Fibroblast of peridontal ligament (primary cell): ENCODE measurements around the gene CACNA1D.

Experiments used
- DNase-seq: peaks from one replicate; pipeline ENCODE4 v3.0.0-alpha.2; 2010; ENCODE audit errors: extremely low read depth

Gene CACNA1D

DNA sequence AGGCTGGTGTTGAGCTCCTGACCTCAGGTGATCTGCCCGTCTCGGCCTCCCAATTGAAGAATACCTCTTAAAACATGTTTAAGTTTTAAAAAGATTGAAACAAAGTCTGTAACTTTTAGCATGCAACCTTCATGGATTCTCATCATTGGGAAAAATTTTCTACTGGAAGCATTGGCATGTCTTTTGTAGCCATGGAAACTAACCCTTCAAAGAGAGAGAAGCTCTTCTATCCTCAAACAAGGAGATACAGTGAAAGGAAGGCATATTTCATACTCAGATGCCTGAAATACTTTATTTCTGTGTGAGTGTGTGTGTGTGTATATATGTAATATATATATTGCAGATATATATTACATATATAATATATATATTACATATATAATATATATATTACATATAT, 196.9 kb downstream of the CACNA1D start:
- DNase-seq = no peak

DNA sequence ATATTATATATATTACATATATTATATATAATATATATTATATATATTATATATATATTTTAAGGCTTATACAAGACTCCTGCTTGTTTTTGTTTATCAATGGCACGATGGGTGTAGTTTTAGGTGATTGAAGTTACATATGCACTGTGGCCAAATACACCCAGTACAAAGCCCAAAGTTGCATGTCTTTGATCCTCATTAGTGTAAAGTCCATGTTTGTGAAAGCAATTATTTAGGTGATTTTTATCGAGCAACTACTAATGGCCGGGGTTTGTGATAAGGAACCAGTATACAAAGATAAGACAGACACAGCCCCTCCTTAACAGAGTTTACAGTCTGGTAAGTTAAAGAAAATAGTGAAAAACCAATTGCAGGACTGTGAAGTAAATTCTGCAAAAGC, 197.5 kb downstream of the CACNA1D start:
- no peak for DNase-seq

DNA sequence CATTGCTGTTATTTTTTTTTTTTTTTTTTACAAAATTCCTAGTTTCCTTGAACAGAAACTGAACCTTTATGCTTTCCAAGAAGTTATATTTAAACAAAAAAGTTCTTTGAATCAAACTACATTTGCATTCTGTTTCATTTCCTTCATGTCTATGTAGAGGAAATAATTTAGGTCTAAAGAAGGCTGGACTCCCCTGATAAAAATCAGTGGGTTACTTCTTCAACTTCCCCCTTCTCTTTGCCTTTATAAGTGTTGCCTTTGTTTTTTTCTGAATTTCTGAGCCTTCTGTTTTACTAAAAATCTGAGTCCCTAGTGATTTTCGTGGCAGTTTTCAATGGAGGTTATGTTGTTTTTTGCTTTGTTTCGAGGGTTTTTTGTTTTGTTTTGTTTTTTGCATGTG, 199.0 kb downstream of the CACNA1D start:
- no peak for DNase-seq

DNA sequence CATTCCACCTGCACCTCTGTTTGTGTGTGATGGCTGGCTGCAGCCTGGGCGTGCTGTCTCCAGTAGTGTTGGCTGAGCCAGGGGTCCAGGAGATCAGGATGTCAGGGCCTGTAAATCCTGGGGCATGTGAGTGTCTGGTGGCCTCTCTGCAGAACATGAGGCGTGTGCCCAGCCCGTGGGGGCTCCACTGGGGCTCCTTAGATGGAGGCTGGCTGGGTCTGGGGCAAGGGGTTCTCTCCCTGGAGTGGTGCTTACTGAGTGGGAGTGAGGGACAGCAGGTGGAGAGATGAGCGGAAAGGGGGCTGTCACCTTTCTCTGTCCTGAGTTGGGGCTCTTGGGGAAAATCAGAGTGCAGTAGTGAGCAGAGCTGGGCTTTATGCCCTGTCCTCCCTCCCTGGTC, 199.6 kb downstream of the CACNA1D start:
- DNase-seq = no peak

DNA sequence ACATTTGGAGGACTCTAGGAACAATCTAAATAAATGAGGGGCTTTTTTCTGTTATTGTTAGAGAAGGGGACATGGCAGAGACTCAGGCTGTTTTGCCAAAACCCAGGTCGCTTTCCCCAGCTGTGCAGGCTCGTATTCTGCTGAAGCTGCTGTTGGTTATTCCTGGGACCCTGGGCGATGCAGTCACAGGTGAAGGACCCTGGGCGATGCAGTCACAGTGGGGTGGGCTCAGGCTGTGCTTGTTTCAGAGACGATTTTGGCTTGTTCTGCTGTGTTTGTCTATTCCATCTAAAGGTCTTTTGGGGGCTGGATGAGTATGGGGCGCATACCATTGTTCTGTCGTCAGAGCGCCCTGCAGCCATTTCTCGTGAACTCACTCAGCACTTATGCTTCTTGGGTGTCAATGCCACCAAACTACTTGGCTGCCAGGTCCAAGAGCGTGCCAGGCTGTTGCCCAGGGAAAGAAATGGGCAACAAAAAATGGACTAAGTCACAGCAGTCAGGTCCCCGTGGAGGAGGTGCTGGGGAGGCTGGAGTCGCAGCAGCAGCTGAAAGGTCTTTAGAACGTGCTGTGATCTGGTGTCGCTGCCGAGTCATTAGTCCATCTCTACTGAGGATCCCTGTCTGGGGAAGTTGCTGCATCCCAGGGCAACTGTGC, 200.4 kb downstream of the CACNA1D start:
- no peak for DNase-seq

DNA sequence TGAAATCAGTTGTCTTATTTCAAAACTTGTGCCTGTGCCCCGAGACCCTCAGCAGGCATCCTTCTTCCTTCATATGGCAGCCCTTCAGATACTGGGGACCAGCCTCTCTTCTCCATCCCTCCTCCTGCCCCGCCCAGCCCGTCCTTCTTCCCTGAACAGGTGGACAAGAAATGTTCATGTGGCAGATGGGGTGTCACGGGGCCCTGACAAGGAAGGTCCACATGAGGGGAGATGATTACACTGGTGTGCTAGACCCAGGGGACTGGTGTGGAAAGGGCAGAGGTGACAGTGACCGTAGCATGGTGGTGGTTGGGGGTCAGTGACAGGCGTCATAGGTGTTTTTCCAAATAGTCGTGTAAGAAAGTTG, 200.9 kb downstream of the CACNA1D start:
- DNase-seq = no peak

DNA sequence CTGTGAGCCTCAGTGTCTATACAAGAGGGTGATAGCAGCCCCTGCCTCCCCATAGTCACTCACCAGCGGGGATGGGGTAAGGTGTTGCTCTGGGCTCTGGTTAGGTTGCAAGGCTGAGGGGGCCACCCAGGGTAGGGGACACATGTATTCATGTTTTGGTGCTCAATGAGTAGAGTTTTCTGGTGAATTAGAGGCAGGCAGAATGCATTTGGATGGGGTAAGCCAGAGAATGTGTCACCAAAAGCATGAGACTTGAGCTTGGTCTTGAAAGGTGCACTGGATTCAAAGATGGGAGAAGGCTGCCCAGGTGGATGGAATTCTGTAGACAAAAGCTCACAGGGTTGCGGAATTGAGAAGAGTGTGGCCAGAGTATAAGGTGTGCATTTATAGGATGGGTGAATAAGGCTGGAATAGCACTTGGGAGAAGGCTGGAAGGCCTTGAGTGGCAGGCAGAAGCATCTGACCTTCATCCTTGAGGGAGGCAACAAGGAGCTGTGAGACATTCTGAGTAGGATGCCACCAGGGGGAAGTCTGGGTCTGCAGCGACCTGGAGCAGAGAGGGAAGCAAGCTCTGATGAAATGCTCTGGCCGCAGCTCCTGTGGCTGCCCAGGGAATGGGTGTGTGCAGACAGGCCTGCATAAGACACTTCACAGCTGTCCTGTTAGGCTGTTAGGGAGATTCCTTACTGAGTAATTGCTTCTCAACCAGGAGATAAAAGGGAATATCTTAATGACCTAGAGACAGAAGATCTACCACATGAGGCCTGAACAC, 202.2 kb downstream of the CACNA1D start:
- DNase-seq = peak; percentile 11

DNA sequence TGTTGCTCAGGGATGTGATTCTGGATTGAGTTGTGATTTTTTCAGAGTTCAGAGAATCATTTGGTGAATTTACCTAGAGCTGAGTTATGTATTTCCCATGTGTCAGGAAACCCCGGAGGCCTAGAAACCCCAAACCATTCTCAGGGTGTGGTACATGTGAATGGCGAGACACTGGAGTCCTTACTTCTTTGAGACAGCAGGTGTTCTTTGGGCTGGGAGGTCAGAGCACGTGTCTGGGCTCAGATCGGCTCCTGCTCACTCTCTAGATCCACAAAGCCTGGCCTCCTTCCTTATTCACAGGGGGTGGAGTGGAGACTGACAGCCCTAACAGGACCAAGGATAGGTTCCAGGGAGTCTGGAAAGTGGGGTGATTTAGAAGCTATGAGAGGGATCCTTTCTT, 206.0 kb downstream of the CACNA1D start:
- DNase-seq = no peak

DNA sequence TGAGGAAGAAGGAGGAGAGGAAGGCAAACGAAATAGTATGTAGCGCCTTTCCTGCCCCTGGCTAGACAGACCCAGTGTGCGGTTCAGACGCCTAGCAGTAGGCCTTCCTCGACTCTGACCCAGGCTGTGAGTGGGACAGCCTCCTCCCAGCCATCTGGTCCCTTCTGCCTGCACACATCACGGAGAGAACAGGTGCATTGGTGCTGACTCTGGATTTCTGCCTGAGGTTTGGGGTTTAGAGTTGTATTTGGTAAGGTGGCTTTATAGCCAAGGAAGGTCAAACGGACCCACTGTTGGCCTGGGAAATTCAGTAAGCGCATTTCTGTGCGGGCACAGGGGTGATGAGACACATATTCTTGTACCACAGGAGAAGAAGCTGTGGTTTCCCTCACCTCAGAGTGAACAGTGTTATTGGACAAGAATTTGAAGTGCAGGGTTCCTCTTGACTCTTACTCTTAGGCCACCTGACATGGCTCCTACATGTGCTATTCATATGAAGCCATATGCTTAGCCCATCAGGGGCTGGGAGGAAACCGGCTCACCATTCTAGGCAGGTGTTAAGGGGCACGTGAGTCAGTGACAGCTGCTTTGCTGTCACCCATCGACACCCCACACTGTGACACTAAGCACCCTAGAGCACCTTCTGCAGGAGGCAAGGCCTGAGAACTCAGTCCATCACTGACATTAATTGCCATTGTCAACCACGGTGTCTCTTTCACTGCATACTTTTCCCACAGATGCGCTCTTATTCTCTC, 208.5 kb downstream of the CACNA1D start:
- no peak for DNase-seq

DNA sequence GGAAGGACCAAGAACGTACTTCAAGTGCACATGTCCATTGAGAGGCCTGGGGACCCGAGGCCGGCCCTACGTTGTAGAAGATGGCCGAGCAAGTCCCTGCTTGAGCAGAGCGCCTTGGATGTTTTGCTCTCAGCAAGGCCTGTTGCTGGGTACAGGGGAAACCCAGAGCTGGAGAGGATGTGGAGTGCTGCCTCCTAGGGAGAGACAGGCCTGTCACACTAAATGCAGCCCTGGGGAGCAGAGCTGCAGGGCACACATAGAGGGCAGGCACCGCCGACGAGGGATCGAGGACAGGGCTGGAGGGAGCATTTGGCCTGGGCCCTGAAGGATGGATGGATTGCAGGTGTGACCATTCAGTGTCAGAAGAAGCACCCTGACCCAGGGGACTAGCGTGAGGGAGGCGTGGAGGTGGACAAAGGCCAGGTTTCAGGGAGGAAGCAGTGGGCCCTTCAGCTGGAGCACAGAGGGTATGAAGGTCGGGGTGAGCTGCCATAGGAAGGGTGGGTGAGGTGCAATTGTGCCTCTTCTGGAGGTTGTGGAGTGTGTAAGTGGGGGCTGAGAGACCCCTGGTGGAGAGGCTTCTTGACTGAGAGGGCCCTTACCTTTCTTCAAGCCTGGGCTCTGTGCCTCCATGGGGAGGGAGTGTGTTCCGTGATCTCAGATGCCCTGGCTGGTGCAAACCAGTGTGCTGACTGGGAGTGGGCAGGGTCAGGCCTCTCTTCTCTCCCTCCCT, 209.4 kb downstream of the CACNA1D start:
- no peak for DNase-seq

DNA sequence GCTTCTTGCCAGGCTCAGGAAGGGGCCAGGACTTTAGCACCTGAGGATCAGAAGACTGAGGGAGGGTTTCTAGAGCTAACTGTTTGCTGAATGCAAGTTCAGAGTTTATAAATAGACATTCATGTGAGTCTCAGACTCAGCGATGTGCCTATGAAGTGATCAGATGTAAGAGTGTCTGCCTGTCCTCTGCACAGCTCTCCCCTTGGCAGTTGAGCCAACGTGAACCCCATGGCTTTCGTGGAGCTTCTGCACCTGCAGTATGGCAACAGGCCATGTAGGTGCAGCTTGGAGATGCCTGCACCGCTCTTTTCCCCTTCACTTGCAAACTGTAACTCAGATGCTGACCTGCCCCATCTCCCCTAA, 209.9 kb downstream of the CACNA1D start:
- DNase-seq = no peak

DNA sequence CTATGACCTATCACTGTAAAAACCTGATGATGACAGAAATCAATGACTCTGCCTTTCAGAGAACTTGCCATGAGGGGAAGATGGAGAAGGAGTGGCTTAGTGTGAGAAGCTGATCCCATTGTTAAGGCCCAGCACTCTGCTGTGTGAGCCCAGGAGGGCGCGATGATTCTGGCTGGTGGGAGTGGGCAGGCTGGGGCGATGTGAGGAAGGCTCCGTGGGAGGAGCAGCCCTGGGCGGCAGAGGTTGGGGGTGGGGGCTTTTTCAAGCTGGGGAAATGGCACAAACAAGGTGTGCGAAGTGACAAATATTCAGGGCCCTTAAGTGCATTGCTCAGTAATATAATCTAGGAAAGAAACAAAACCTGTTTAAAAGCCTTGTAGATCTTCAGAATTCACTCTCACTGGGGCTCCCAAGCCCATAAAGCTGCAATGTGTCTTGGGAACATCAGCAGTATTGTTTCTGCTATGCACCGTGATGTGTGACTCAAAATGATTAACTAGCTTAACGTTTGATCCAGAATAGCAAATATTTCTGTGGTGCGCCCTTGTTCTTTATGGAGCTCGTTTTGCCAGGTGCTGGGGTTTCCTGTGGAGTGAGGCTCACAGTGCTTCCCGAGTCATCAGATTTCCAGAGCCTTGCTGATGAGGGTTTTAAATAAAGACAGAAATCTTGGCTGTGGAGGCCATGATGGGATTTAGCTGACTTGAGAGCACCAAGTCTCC, 210.8 kb downstream of the CACNA1D start:
- DNase-seq = no peak

DNA sequence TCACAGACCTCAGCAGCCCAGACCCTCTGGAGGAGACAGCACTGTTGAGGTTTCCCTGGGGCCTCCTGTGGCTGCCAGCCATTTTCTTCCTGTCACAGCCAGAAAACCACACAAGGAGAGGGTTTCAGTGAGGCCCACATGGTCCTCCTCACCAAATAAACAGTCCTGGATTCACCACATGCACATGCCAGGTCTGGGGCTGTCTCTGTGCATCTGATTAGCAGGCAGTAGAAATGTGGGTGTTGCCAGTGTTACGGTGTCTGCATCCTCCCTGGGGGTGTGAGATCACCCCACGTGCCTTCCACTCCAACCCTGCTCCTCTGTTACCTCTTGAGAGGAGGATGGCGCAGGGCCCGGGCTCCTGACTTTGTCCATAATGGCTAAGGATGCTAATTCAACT, 211.4 kb downstream of the CACNA1D start:
- no peak for DNase-seq

DNA sequence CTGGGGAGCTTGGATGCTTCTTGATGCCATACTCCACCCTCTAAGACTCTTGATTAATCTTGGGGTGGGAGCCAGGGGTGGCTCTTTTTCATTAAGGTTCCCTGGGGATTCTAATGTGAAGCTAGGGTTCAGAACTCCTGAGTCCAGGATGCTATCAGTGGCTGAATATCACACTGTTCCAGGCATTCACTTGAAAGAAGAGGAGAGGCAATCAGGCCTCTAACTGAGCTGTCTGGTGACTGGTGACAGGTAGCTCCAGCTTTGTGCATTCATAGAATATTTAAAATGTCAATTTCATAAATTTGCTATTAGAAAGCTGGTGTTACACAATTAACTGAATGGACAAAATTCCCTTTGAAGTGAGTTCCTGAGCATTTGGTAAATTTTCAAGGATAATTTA, 212.8 kb downstream of the CACNA1D start:
- no peak for DNase-seq

DNA sequence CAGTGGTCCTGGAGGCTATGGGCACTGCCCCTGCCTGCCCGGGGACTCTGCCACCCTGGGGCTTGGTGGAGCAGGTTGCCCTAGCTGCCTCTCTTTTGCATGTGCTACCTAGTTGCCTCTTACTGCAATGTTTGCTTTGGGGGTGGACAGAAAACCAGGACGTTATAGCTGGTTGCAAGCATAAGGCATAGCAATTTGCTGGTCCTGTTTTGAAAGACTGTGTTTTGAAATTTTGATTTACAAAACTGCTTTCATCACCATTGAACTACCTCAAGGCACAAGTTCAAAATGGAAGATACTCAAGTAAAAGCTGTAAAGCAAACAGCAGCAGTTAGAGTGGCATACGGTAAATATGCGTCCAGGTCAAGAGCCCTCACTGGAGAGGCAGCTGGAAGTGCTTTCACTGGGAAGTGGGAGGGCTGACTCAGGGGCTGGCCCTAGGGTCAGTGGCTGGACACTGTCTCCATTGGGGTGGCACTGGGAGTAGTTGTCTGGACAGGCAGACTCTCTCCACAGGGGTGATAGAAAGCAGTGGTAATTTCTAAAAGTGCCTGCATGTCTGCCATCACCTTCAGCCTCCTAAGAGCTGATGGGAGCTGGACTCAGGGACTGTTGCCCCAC, 213.7 kb downstream of the CACNA1D start:
- DNase-seq = no peak

DNA sequence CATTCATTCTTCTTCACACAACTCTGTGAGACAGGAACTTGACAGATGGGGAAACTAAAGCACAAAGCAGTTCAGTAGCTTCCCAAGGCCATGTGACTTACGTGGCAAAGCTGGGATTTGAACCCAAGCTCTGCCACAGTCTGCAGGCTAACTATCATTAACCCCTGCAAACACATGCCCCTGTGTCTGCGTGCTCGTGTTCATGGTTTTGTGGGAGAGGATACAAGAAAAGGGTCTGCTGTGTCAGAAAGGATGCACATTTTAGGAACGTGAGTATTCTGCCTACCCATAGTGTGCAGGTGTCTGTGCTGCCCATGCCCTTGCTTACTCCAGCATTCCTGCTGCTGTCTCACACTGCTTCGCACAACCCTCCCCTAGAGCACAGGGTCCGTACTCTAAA, 214.8 kb downstream of the CACNA1D start:
- no peak for DNase-seq

DNA sequence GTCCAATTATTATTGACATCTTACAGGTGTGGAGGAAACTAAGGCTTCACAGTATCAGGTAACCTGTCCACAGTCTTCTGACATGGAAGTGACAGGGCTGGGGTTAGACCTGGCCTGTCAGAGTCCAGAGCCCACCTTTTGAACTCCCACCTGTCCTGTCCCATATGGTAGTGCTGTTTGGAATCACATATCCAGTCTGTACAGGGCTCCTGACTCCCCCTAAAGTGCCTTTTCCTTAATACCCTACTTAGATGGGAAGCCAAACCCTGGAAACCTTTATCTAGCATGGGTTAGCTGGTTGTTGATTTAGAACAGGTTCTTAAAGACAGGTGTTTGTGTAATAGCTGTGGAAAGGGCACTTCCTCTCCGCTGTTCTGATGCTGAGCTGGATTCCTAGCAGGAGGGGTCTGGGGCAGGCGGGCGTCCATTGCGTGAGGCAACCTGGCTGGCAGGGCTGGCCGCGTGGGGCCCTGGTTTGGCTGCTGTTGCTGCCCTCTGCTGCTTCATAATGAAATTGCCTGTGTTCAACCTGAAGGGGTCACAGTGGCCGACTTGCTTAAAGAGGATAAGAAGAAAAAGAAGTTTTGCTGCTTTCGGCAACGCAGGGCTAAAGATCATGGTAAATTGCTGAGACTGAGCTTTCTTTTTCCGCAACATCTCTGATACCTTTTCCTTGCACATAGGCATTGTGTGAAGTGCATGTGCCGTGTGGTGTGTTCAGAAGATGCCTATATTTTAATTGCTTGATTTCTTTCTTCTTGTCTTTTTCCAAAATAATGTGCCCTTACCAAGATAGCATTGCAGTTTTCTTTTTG, 215.7 kb downstream of the CACNA1D start:
- peak; percentile 70 for DNase-seq

DNA sequence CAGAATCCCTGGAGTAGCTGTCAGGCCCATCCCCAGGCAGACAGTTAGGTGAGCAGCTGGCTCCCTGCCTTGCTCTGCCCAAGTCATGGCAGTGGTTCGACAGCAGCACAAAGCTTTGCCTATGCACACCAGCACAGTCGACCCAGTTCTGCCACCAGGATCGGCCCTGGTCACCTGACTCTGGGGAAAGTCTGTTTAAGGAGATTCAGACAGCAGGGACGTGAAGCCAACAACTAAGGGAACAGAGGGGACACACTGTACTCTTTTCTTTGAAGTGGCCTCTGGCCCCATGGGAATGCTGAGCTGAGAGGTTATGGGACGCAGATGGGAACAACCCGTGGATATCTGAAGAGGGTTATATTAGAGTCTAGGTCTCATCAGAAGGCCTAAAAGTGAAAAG, 217.0 kb downstream of the CACNA1D start:
- no peak for DNase-seq

DNA sequence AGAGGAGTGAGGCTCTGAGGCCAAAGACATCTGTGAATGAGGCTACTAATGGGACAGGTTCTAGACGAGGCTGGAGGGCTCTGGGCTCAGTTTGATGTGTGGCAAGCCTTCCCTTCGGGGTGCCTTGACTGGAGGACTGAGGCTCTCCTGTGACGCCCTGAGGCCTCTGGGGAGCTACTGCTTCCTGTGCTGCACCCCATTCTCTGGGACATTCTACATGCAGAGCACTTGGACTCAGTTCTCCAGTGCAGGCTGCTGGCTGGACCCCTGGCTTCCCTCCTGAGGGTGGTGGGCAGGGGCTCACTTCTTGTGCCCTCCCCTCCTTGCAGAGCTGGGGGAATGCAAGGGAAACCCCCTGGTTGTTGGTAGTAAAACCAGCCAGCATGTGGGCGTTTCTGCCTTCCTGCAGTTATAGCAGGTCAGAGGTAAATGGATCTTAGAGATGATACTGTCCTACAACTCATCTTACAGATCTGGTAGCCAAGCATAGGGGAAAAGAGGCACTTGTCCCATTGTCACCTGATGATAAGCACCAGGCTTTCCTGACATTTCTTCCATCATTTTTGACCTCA, 218.5 kb downstream of the CACNA1D start:
- DNase-seq = no peak

DNA sequence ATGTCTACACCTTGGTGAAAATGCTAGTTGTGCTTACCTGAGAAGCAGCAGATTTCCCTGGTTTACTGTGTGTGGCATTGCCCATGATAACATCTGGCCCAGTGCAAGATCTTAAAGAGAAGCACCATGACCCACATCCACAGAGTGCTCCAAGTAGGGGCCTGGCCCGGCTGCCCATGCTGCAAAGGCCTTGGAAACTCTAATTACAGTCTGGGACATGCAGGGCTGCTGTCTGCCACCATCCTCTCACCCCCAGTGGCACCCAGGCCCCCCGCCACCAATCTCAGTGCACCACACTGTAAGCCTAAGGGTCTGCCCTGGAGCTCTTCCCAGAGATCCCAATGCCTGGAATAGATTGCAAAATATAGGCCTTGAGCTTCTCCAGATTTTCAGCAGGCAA, 219.2 kb downstream of the CACNA1D start:
- no peak for DNase-seq
